DMS 273 (cell line): ENCODE measurements around the gene ANKRD1.

ENCODE experiments used
- DNase-seq: peaks from one replicate; lab custom pipeline; 2025; ENCODE audit not compliant: unreplicated experiment; lab: John Stamatoyannopoulos, UW

ANKRD1 gene

DNA sequence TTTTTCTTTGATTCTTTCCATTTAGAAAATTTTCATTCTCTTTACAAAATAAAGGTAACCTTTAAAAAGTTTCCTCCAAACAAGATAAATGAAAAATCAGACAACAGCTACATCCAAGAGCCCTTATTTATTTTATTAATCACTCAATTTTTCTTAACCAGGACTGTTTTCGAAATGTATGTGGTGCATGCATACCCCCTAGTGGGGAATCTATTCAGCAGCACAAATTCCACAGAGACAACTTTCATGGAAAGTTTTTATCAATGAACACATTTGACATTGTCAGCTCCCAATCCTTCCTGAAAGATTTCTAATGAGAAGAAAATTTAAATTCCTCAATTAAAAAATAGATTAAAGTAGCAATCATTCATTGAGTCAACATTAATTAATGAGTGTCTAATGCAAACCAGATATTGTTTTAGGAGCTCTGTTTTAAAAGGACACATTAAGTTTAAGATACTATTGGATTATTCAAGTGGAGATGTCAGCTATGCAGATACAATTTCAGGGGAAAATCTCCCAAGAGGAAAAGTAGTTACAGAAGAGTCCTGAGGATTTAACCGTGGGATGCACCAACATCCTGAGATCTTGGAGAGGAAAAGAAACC is 57.9 kb downstream of the ANKRD1 start:
- DNase-seq, result peak; percentile 40
